Loucy (cell line): Measurements from ENCODE around the gene HEXD.
"Not testable (repeated sequence)": the region's sequence is repeated elsewhere in the genome, so short reads cannot be mapped to it uniquely, and the experiment has no call there.

ENCODE experiments used
- H2AFZ ChIP-seq: fragments of 200-600 bp; sonication (generic); 2 replicates; pipeline ENCODE4 v1.6.0; 2016; ENCODE audit warnings: antibody characterized with exemption, mild to moderate bottlenecking, low read length, moderate library complexity
- H3F3A ChIP-seq: fragments of 200-600 bp; 2 replicates; pipeline ENCODE4 v1.6.0; 2016; ENCODE audit warnings: antibody characterized with exemption, low read depth, mild to moderate bottlenecking
- H3K27me3 ChIP-seq: fragments of 200-600 bp; sonication (generic); 2 replicates; pipeline ENCODE4 v1.6.1; 2014; ENCODE audit warnings: low read length, mild to moderate bottlenecking; ENCODE audit not compliant: insufficient read depth, poor library complexity, severe bottlenecking
- H3K36me3 ChIP-seq: fragments of 200-600 bp; sonication (generic); 2 replicates; pipeline ENCODE4 v1.6.1; 2016; ENCODE audit warnings: low read length; ENCODE audit not compliant: insufficient read depth
- H3K4me1 ChIP-seq: fragments of 200-600 bp; sonication (generic); 2 replicates; pipeline ENCODE4 v1.5.1; 2014; ENCODE audit warnings: low read length, mild to moderate bottlenecking; ENCODE audit not compliant: insufficient read depth, poor library complexity, severe bottlenecking
- H3K4me2 ChIP-seq: fragments of 200-600 bp; sonication (generic); 2 replicates; pipeline ENCODE4 v1.6.0; 2014; ENCODE audit warnings: antibody characterized with exemption, low read length, low read depth, mild to moderate bottlenecking; ENCODE audit not compliant: poor library complexity, severe bottlenecking
- H3K4me3 ChIP-seq: fragments of 200-600 bp; sonication (generic); 2 replicates; pipeline ENCODE4 v1.5.1; 2014; ENCODE audit warnings: low read length, mild to moderate bottlenecking, mixed read lengths; ENCODE audit not compliant: poor library complexity, severe bottlenecking
- H3K79me2 ChIP-seq: fragments of 200-600 bp; sonication (generic); 2 replicates; pipeline ENCODE4 v1.6.1; 2014; ENCODE audit warnings: low read length; ENCODE audit not compliant: insufficient read depth
- H3K9ac ChIP-seq: fragments of 200-600 bp; sonication (generic); 2 replicates; pipeline ENCODE4 v1.6.0; 2014; ENCODE audit warnings: mild to moderate bottlenecking, low read depth, low read length, moderate library complexity; ENCODE audit not compliant: poor library complexity, severe bottlenecking
- H3K9me2 ChIP-seq: fragments of 200-600 bp; sonication (generic); replicated peaks from 2 replicates; pipeline ENCODE4 v1.6.1; 2016; ENCODE audit warnings: low read depth, low read length, mixed read lengths
- H3K9me3 ChIP-seq: fragments of 200-600 bp; sonication (generic); 2 replicates; pipeline ENCODE4 v1.6.1; 2014; ENCODE audit warnings: mild to moderate bottlenecking, antibody characterized with exemption, low read length, low read depth; ENCODE audit not compliant: insufficient read depth
- H4K20me1 ChIP-seq: fragments of 200-600 bp; sonication (generic); 2 replicates; pipeline ENCODE4 v1.6.0; 2014; ENCODE audit warnings: antibody characterized with exemption, low read length, mild to moderate bottlenecking; ENCODE audit not compliant: insufficient read depth, poor library complexity, severe bottlenecking
- CTCF ChIP-seq: fragments of 200-600 bp; sonication (generic); conservative IDR thresholded peaks from 2 replicates; pipeline ENCODE4 v1.5.1; 2014; ENCODE audit warnings: mild to moderate bottlenecking, antibody characterized with exemption, low read length
- EZH2phosphoT487 ChIP-seq: fragments of 200-600 bp; IDR thresholded peaks from 2 replicates; pipeline ENCODE4 v1.6.1; 2018; ENCODE audit warnings: antibody characterized with exemption, mild to moderate bottlenecking, moderate library complexity, borderline replicate concordance

HEXD gene

GRCh38 chr17:82411396-82412053 lies 6.6 kb upstream of the HEXD start:
- Histone ChIP-seq H3K27me3 (no peaks in the 10 kb centered on the region), H3F3A (no peaks in the 10 kb centered on the region), H3K79me2 (peaks cover 11% of the 10 kb centered on the region; the same call in 1 of the 2 replicates), H4K20me1 (peaks cover 11% of the 10 kb centered on the region), H3K36me3 (no peaks in the 10 kb centered on the region; the same call in 1 of the 2 replicates), H3K4me1 (peaks cover 7% of the 10 kb centered on the region), H3K9ac (no peak overlapping the region), H3K4me3 (no peak overlapping the region), H3K4me2 (no peak overlapping the region), H3K9me2 (no peaks in the 10 kb centered on the region), H3K9me3 (no peaks in the 10 kb centered on the region), H2AFZ (no peak overlapping the region)
- TF ChIP-seq CTCF (no peak), EZH2phosphoT487 (no peak)

- not testable (repeated sequence) for H3K4me2 ChIP-seq, H3K27me3 ChIP-seq, H3F3A ChIP-seq, H3K4me3 ChIP-seq, H2AFZ ChIP-seq, H3K9me2 ChIP-seq, H3K9ac ChIP-seq, H3K4me1 ChIP-seq, H3K9me3 ChIP-seq, H3K36me3 ChIP-seq
- Histone ChIP-seq H3K79me2 (peaks cover 11% of the 10 kb centered on the region; the same call in 1 of the 2 replicates), H4K20me1 (peaks cover 15% of the 10 kb centered on the region)
These were observed 6.1 kb upstream of the HEXD start for GRCh38 chr17:82412081-82412480.

GRCh38 chr17:82412535-82413520 lies 5.3 kb upstream of the HEXD start:
- Histone ChIP-seq H3K4me2 (no peak overlapping the region), H3K4me1 (peaks cover 3% of the 10 kb centered on the region), H3K9me3 (no peaks in the 10 kb centered on the region), H3K9me2 (no peaks in the 10 kb centered on the region), H3K4me3 (no peak overlapping the region), H2AFZ (no peak overlapping the region), H3K27me3 (no peaks in the 10 kb centered on the region), H3K9ac (no peak overlapping the region), H3F3A (no peaks in the 10 kb centered on the region), H4K20me1 (peaks cover 20% of the 10 kb centered on the region), H3K79me2 (peaks cover 11% of the 10 kb centered on the region; the same call in 1 of the 2 replicates), H3K36me3 (no peaks in the 10 kb centered on the region; the same call in 1 of the 2 replicates)
- TF ChIP-seq CTCF (no peak), EZH2phosphoT487 (no peak)
